Small intestine (tissue), 7 donors: ENCODE data around the gene ENOX1. TPM values are rescaled to one million over a fixed set of nuclear protein-coding genes. Genes with fewer than 3 reads are reported as not detected.
A peak's percentile ranks its signal among the peaks of the same experiment; 100 is the strongest.

Source experiments
- DNase-seq, 2 donors: peaks; one replicate each; pipeline versions ENCODE4 v3.0.0 to v3.0.0-alpha.2; 2013
- FAIRE-seq: peaks from 2 replicates; lab custom pipeline; 2012; peaks lifted over from hg19 to GRCh38; lab: Jason Lieb, UNC
- H3K27ac ChIP-seq, 3 donors: one replicate each; pipeline ENCODE4 v1.5.1; 2013; ENCODE audit warnings: low read length in 2 of 3, mild to moderate bottlenecking in 2 of 3, control low read depth in 1 of 3, inconsistent platforms in 1 of 3, low read depth in 1 of 3, moderate library complexity in 1 of 3
- H3K27me3 ChIP-seq, 3 donors: one replicate each; pipeline ENCODE4 v1.6.1; 2013; ENCODE audit warnings: low read length in 3 of 3, inconsistent platforms in 1 of 3; ENCODE audit not compliant: control insufficient read depth in 3 of 3, insufficient read depth in 3 of 3
- H3K36me3 ChIP-seq, 3 donors: one replicate each; pipeline ENCODE4 v1.6.1; 2013; ENCODE audit warnings: low read length in 3 of 3, inconsistent platforms in 1 of 3, low read depth in 1 of 3, mild to moderate bottlenecking in 1 of 3, moderate library complexity in 1 of 3; ENCODE audit not compliant: control insufficient read depth in 3 of 3, insufficient read depth in 2 of 3
- H3K4me1 ChIP-seq, 3 donors: one replicate each; pipeline ENCODE4 v1.6.1; 2013; ENCODE audit warnings: low read length in 2 of 3, inconsistent platforms in 1 of 3, low read depth in 1 of 3, mild to moderate bottlenecking in 1 of 3, moderate library complexity in 1 of 3; ENCODE audit not compliant: control insufficient read depth in 3 of 3, insufficient read depth in 2 of 3
- H3K4me3 ChIP-seq, 3 donors: one replicate each; pipeline ENCODE4 v1.5.1; 2013; ENCODE audit warnings: low read length in 3 of 3, control low read depth in 1 of 3, inconsistent platforms in 1 of 3, low read depth in 1 of 3, mild to moderate bottlenecking in 1 of 3, moderate library complexity in 1 of 3
- H3K9me3 ChIP-seq, 2 donors: one replicate each; pipeline ENCODE4 v1.6.1; 2013; ENCODE audit warnings: low read depth in 1 of 2, low read length in 1 of 2; ENCODE audit not compliant: control insufficient read depth in 2 of 2, insufficient read depth in 1 of 2
- WGBS, 3 donors: extraction: QIAGEN DNeasy Blood & Tissue Kit; methylation state at CpG; one replicate each; pipeline ENCODE4 v1.1.7; 2013; 5-methylcytosine and 5-hydroxymethylcytosine counted together
- polyA plus RNA-seq, 4 donors: library from polyadenylated mRNA; stranded (reverse) in 3 of 4; unstranded in 1 of 4; fragments of 200-250 nt in 3 of 4; fragments of 120-200 nt in 1 of 4; gene quantifications; one replicate each; pipeline versions ENCODE4 v1.2.1 to v1.2.3, GENCODE V29; 2013
- donor health status: healthy with polysubstance abuse.
- donor health status: control.
- donor health status: control.
- donor health status: Bipolar disorder and iron deficiency.
- donor health status: healthy.

The ENOX1 gene
- polyA plus RNA-seq, 4 donors = 0.27 to 0.87 (median 0.72) TPM; not detected in 1

DNA sequence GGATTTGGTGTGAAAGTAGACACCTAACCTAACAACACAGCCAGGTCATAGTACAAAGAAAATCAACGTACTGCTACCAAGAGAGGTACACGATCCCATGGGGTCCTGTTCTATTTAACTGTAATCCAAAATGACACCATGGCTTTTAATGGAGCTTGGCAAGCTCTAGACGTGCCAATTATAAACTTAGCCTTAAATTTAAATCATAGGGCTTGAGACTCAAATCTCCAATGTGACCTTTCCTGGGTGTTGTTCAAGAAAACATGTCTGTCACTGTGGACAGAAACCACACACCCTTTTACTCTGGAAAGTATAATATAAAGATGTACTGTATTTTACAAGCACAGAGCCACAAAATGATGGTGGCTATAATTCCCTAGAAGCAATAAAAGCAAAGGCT is 299.3 kb downstream of the ENOX1 start:
- no peak overlapping the region for H3K27ac ChIP-seq
- H3K4me1 ChIP-seq = no peaks in the 10 kb centered on the region
- 62 to 73% (median 65%) methylated on average over 3 of the region's 3 CpGs for whole genome bisulfite sequencing, 3 donors
- no peak for DNase-seq
- no peaks in the 10 kb centered on the region for H3K9me3 ChIP-seq
- no peaks in the 10 kb centered on the region for H3K27me3 ChIP-seq
- H3K36me3 ChIP-seq = no peaks in the 10 kb centered on the region
- no peak for FAIRE-seq
- H3K4me3 ChIP-seq = no peak overlapping the region

GRCh38 chr13:43484432-43485225 is 302.1 kb downstream of the ENOX1 start:
- DNase-seq = no peak
- no peaks in the 10 kb centered on the region for H3K4me1 ChIP-seq

GRCh38 chr13:43483930-43484329 is 302.8 kb downstream of the ENOX1 start:
- Histone ChIP-seq H3K9me3 (no peaks in the 10 kb centered on the region), H3K4me3 (no peak overlapping the region), H3K27ac (no peak overlapping the region), H3K27me3 (no peaks in the 10 kb centered on the region), H3K4me1 (no peaks in the 10 kb centered on the region), H3K36me3 (no peaks in the 10 kb centered on the region)
- DNase-seq = no peak
- 89 to 97% (median 95%) methylated on average over 1 of the region's 1 CpG for WGBS, 3 donors
- no peak for FAIRE-seq

More at GRCh38 chr13:43484432-43485225, 302.1 kb downstream of the ENOX1 start:
- H3K27me3 ChIP-seq = no peaks in the 10 kb centered on the region
- no peaks in the 10 kb centered on the region for H3K9me3 ChIP-seq
- 85 to 91% (median 85%) methylated on average over 2 of the region's 2 CpGs for WGBS, 3 donors
- H3K36me3 ChIP-seq = no peaks in the 10 kb centered on the region
- H3K4me3 ChIP-seq = no peak overlapping the region
- FAIRE-seq = no peak
- H3K27ac ChIP-seq = no peak overlapping the region

DNA sequence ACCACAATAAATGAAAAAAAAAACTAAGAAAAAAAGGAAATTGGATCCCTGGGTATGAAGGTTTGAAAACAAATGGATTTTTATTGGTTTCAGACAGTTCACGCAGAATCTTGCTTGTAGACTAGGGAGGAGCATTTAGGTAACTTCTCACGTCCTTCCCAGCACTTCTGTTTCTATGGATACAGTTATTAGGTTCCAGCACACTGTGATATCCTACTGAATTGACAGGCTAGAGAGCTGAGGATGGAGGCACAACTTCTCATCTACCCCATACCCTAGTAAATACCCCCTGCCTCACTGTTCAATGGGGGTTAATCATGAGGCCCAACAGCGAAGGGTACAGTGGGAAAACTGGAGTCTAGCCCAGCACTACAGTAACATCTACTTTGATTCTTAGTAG is 304.1 kb downstream of the ENOX1 start:
- 75 to 84% (median 82%) methylated on average over 3 of the region's 3 CpGs for WGBS, 3 donors
- Histone ChIP-seq H3K36me3 (no peaks in the 10 kb centered on the region), H3K27me3 (no peaks in the 10 kb centered on the region), H3K4me3 (no peak overlapping the region), H3K27ac (no peak overlapping the region), H3K4me1 (no peaks in the 10 kb centered on the region), H3K9me3 (no peaks in the 10 kb centered on the region)
- DNase-seq (no peak), FAIRE-seq (no peak)

DNA sequence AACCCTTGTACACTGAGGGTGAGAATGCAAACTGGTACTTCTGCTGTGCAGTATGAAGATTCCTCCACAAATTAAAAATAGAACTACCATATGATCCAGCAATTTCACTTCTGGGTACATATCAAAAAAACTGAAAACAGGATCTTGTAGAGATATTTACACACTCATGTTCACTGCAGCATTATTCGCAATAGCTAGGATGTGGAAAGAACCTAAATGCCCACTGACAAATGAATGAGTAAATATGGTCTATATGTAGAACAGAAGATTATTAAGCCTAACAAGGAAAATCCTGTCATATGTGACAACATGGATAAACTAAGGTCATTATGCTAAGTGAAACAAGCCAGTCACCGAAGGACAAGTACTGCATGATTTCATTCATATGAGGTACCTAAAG is 304.7 kb downstream of the ENOX1 start:
- 85 to 97% (median 94%) methylated on average over 2 of the region's 2 CpGs for WGBS, 3 donors
- H3K27ac ChIP-seq = no peak overlapping the region
- no peaks in the 10 kb centered on the region for H3K4me1 ChIP-seq
- DNase-seq (no peak), FAIRE-seq (no peak)
- no peak overlapping the region for H3K4me3 ChIP-seq
- H3K27me3 ChIP-seq = no peaks in the 10 kb centered on the region
- H3K36me3 ChIP-seq = no peaks in the 10 kb centered on the region
- no peaks in the 10 kb centered on the region for H3K9me3 ChIP-seq

DNA sequence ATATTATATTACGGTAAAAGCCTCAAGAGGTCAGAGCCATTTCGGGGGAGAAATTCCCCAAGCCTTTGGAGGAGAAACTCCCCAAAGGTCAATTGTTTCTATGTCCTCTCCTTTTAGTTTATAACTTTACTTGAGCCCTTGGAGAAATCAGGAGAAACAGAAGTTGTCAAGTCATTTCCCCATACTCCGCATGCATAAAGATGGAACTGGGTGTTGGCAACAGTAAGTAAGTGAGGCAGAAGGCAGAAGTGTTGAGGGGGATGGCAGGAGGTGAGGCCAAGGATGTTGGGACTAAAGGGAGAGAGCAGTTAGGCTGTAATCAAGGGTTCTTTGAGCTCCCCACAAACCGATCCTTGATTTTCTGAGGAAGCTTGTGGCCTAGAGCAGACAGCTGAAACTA is 307.9 kb downstream of the ENOX1 start:
- H3K36me3 ChIP-seq = no peaks in the 10 kb centered on the region
- DNase-seq (no peak), FAIRE-seq (no peak)
- H3K4me1 ChIP-seq = no peaks in the 10 kb centered on the region
- WGBS, 3 donors = 80 to 92% (median 89%) methylated on average over 4 of the region's 4 CpGs
- H3K4me3 ChIP-seq = no peak overlapping the region
- no peak overlapping the region for H3K27ac ChIP-seq
- no peaks in the 10 kb centered on the region for H3K9me3 ChIP-seq
- no peaks in the 10 kb centered on the region for H3K27me3 ChIP-seq

GRCh38 chr13:43478211-43478610 is 308.6 kb downstream of the ENOX1 start:
- Histone ChIP-seq H3K4me1 (no peaks in the 10 kb centered on the region), H3K9me3 (no peaks in the 10 kb centered on the region), H3K4me3 (no peak overlapping the region), H3K36me3 (no peaks in the 10 kb centered on the region), H3K27me3 (no peaks in the 10 kb centered on the region), H3K27ac (no peak overlapping the region)
- WGBS, 3 donors = 53 to 59% (median 57%) methylated on average over 4 of the region's 4 CpGs
- DNase-seq = no peak
- no peak for FAIRE-seq

- H3K4me1 ChIP-seq = no peaks in the 10 kb centered on the region
- no peak overlapping the region for H3K27ac ChIP-seq
- H3K4me3 ChIP-seq = no peak overlapping the region
- no peaks in the 10 kb centered on the region for H3K9me3 ChIP-seq
- DNase-seq (no peak), FAIRE-seq (no peak)
- no peaks in the 10 kb centered on the region for H3K36me3 ChIP-seq
- 86 to 95% (median 91%) methylated on average over 2 of the region's 2 CpGs for WGBS, 3 donors
- H3K27me3 ChIP-seq = no peaks in the 10 kb centered on the region
Observed at GRCh38 chr13:43475140-43475539, 311.6 kb downstream of the ENOX1 start.

DNA sequence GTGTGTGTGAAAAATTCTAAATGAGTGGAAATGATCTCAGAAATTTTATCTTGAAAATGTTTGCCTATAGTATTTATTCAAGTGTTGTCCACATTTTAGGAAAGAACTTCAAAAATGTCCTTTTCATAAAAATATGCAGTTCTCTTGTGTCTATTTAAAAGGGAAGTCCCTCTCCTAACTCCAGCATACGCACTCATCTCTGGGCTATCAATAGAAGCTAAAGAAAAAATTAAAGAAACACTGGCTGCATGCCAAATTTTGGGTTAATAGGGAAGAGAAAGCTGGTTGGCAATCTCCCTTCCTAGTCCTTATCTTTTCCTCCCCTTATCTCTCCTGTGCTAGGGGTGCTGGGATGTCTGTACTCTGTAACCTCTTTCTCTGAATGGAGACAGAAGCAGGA is 313.3 kb downstream of the ENOX1 start:
- no peaks in the 10 kb centered on the region for H3K4me1 ChIP-seq
- 15 to 63% (median 37%) methylated on average over 1 of the region's 1 CpG for WGBS, 3 donors
- H3K27ac ChIP-seq = no peak overlapping the region
- H3K36me3 ChIP-seq = no peaks in the 10 kb centered on the region
- no peak overlapping the region for H3K4me3 ChIP-seq
- FAIRE-seq (no peak), DNase-seq (peak; percentile 34 to 46)
- no peaks in the 10 kb centered on the region for H3K9me3 ChIP-seq
- H3K27me3 ChIP-seq = no peaks in the 10 kb centered on the region
